ENCODE data around the gene PCGF6.

PCGF6 gene

GRCh38 chr10:103350517-103351260 lies at the start of gene PCGF6:
Gene PCGF6, minus strand, starts transcription at chr10:103351140. Its CDS starts 74 bp downstream, at chr10:103351066.
- peak; percentile 15; the same call in 1 of the 2 replicates for TF ChIP-seq CTCF (conservative IDR thresholded peaks at IDR 0.05)
- peak within 1 kb of the TSS; percentile 81 for H3K27ac ChIP-seq

GRCh38 chr10:103397191-103397825 lies 46.4 kb upstream of the PCGF6 start:
- peak overlapping the region; percentile 83 for H3K27ac ChIP-seq
- TF ChIP-seq CTCF (conservative IDR thresholded peaks at IDR 0.05): no peak

DNA sequence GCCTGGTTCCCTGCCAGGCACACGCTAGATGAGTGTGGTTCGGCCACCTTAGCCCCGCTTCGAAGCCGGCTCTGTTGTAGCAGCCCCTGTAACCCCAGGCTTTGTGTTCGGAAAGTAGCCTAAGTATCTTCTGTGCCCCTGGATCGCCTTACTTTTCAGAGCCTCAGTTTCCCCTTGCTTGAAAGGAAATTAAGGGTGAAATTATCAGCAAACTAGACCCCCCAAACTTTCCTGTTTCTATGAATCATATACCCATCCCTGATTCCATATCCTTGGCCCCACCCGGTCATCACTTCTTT lies 45.8 kb upstream of the PCGF6 start:
- H3K27ac ChIP-seq: peak overlapping the region; percentile 83
- no peak for TF ChIP-seq CTCF (conservative IDR thresholded peaks at IDR 0.05)

DNA sequence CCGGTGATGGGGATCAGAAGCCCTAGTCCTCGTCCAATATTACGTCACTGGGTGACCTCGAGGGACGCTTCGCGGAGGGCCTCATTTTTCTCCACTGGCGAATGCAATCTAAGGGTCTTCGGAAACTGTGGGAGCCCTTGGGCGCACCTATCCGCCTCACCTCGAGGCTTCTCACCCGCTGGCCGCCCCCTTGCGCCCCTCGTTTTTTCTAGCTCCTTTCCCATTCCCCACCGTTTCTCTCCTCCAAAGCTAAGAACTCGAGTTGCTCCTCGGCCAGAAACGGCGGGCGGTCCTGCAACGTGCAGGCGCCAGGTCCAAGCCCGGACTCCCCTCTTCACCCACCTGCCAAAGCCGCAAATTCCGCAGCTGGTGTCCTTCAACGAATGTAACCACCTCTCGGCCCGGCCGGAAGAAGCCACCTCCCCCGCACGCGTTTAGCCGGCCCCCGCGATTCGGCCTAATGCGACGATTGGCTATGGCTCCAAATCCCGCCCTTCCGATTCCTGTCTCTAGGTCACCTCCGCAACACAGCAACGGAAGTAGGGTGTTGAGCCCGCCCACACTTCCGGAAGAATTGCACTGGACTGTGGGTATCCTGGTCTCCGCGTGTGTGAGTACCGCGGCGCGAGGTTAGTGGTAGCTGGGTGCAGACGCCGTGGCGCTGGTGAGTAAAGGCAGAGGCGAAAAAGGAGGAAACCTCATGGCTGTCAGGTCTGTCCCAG lies 45.3 kb upstream of the PCGF6 start, which contains the start of the genes ATP5MK and PDCD11:
TSS of gene ATP5MK (minus strand) at position 409 of the 722 bp plus-strand sequence. CDS start 4,018 bp downstream, outside the sequence.
TSS of gene PDCD11 (plus strand) at position 560 of the 722 bp plus-strand sequence. CDS start 1,801 bp downstream, outside the sequence.
- H3K27ac ChIP-seq: peak within 1 kb of the TSS; percentile 83
- peak; percentile 23; the same call in 1 of the 2 replicates for TF ChIP-seq CTCF (conservative IDR thresholded peaks at IDR 0.05)

- H3K27ac ChIP-seq: peak overlapping the region; percentile 83
- no peak for TF ChIP-seq CTCF (conservative IDR thresholded peaks at IDR 0.05)
These were observed 44.8 kb upstream of the PCGF6 start for GRCh38 chr10:103395754-103396066.

DNA sequence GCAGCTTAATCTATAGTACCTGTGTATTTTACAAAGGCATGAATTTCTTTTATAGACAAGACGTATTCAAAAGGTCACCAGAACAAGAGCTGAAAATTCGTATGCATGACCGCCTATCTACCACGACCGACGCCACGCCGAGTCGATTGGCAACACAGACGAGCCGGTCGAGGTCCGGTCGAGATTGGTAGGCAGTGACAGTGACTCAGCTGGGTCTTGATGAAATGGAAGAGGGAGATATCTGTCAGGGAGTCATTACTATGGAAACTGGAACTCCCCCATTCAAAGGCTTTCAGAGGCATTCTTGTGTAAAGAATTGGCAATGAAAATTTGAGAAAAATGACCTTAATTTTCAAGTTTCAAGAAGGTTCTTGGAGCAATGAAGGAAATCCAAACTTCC lies 43.2 kb upstream of the PCGF6 start:
- no peak overlapping the region for H3K27ac ChIP-seq

More for the DNA sequence above, 43.2 kb upstream of the PCGF6 start:
- no peak for TF ChIP-seq CTCF (conservative IDR thresholded peaks at IDR 0.05)
